ENCODE measurements around the gene HES6.

DNA sequence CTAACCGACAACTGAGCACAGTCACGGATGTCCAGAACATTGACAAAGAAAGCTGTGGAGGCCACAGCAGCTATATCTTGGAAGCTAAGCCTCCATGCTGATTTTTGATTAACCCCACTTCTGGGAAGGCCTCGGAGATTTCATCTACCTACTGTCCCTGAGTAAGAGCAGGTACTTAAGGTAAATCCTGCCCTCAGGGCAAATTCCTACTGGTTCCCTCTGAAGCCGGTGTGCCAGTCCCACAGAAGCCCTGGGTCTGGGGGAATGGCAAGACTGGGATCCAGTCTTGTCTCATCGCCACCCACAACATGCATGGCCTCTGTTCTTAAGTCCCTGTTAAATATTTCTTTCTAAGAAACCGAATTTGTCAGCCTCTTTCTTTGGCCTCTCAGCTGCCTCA, 29.9 kb upstream of the HES6 start:
- TF ChIP-seq, protein P1, sequence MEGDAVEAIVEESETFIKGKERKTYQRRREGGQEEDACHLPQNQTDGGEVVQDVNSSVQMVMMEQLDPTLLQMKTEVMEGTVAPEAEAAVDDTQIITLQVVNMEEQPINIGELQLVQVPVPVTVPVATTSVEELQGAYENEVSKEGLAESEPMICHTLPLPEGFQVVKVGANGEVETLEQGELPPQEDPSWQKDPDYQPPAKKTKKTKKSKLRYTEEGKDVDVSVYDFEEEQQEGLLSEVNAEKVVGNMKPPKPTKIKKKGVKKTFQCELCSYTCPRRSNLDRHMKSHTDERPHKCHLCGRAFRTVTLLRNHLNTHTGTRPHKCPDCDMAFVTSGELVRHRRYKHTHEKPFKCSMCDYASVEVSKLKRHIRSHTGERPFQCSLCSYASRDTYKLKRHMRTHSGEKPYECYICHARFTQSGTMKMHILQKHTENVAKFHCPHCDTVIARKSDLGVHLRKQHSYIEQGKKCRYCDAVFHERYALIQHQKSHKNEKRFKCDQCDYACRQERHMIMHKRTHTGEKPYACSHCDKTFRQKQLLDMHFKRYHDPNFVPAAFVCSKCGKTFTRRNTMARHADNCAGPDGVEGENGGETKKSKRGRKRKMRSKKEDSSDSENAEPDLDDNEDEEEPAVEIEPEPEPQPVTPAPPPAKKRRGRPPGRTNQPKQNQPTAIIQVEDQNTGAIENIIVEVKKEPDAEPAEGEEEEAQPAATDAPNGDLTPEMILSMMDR (optimal IDR thresholded peaks at IDR 0.05 in 1 of 3, IDR thresholded peaks at IDR 0.05 in 1 of 3, conservative IDR thresholded peaks at IDR 0.05 in 1 of 3; ENCODE audit: extremely low read depth in 1 of 3, insufficient read depth in 2 of 3, low read length in 3 of 3), result no peak
- TF ChIP-seq EZH2 (IDR thresholded peaks at IDR 0.05; ENCODE audit: low read length), result no peak

Measured in keratinocyte (primary cell).